NCI-H1105 (cell line): ENCODE measurements around the gene RNF227.
"Not testable (repeated sequence)": the region's sequence is repeated elsewhere in the genome, so short reads cannot be mapped to it uniquely, and the experiment has no call there.

Source experiments
- DNase-seq: peaks from one replicate; lab custom pipeline; 2025; lab: John Stamatoyannopoulos, UW

Gene RNF227

GRCh38 chr17:7864384-7864783, 51.7 kb downstream of the RNF227 start:
- not testable (repeated sequence) for DNase-seq
